Vagina (tissue), 2 donors: ENCODE measurements around the gene MIEF1. TPM values are rescaled to one million over a fixed set of nuclear protein-coding genes. Genes with fewer than 3 reads are reported as not detected.

Source experiments
- DNase-seq, 2 donors: peaks; one replicate each; pipeline ENCODE4 v3.0.0-alpha.2; 2017; ENCODE audit errors: extremely low spot score in 2 of 2
- H3K27ac ChIP-seq: fragments of 200-600 bp; sonication (generic); one replicate; pipeline ENCODE4 v1.5.1; 2019
- H3K27me3 ChIP-seq: fragments of 200-600 bp; sonication (generic); one replicate; pipeline ENCODE4 v1.5.1; 2019
- H3K36me3 ChIP-seq, 2 donors: fragments of 200-600 bp; sonication (generic); one replicate each; pipeline ENCODE4 v1.5.1; 2017 to 2019
- H3K4me1 ChIP-seq: fragments of 200-600 bp; sonication (generic); one replicate; pipeline ENCODE4 v1.5.1; 2019
- H3K4me3 ChIP-seq, 2 donors: fragments of 200-600 bp; sonication (generic); 1 replicate in 1 of 2; 2 replicates in 1 of 2; pipeline ENCODE4 v1.5.1; 2016 to 2019
- H3K9me3 ChIP-seq: fragments of 200-600 bp; sonication (generic); one replicate; pipeline ENCODE4 v1.5.1; 2019
- CTCF ChIP-seq, 3 experiments: fragments of 450-650 bp in 2 of 3; fragments of 200-600 bp in 1 of 3; sonication (generic) in 1 of 3; IDR thresholded peaks; one replicate each; pipeline ENCODE4 v1.5.1; 2017 to 2019; ENCODE audit warnings: antibody characterized with exemption in 3 of 3, mild to moderate bottlenecking in 2 of 3, moderate library complexity in 2 of 3
- POLR2A ChIP-seq, 2 donors: fragments of 450-650 bp; IDR thresholded peaks; one replicate each; pipeline ENCODE4 v1.6.1; 2017; ENCODE audit warnings: antibody characterized with exemption in 2 of 2, mild to moderate bottlenecking in 2 of 2, moderate library complexity in 2 of 2
- POLR2AphosphoS5 ChIP-seq, 2 donors: sonication (generic); formaldehyde crosslinking; IDR thresholded peaks; one replicate each; pipeline ENCODE4 v1.9.0; 2017; ENCODE audit warnings: antibody characterized with exemption in 2 of 2, mild to moderate bottlenecking in 2 of 2, low read depth in 1 of 2; ENCODE audit not compliant: insufficient read depth in 1 of 2
- intact Hi-C: fragments of 100-400 bp; cut with DNase I; formaldehyde crosslinking; loops from one replicate; pipeline ENCODE4 v1.15.1; 2023
- total RNA-seq: library from RNA; depleted of rRNA; stranded (reverse); fragments of >200 nt; gene quantifications from one replicate; pipeline ENCODE4 v1.2.3, GENCODE V29; 2016

MIEF1 gene
- total RNA-seq, 1 donor from 2014 or later = 18.9 TPM

- no peak for TF ChIP-seq POLR2AphosphoS5 (IDR thresholded peaks at IDR 0.05; ENCODE audit: insufficient read depth in 1 of 2, low read depth in 1 of 2)
Measured at GRCh38 chr22:39528080-39528661, 26.1 kb downstream of the MIEF1 start.

DNA sequence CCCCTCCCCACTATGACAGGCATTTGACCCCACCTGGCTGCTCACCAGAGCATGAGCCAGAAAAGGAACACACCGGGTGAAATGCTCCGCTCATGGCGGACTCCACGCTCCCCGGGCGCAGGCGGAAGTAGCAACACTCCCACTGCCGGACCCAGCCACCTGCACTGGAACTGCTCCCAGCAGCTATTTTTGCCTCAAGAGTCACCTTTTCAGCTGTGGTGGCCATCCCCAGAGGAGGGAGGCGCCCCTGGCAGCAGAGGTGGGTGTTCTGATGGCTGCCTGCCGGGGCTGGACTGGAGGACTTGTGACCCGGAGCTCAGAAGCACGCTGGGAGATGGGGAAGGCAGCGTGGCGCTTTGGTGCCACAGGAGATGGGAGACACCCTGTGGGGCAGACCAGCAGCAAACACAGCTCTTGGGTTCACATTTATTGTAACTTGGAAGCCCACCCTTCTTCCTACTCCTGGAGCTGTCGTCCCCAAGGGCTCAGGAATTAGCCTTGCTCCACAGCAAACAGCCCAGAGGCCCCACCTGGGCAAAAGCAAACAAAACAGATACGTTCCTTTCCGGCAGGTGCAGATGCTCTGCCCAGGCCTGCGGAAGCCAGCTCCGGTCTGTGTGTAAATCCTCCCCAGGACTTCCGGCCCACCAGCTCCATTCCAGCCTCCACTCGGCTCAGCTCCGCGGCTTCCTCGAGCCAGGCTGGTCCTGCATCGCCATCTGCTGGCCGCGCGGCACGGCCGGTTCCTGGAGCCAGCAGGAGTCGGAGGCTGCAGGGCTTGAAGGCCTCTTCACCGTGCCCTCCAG, 26.8 kb downstream of the MIEF1 start:
- H3K27me3 ChIP-seq = no peaks in the 10 kb centered on the region
- peak overlapping the region; percentile 9 to 22 for H3K4me3 ChIP-seq
- peak overlapping the region; percentile 66 for H3K27ac ChIP-seq
- no peaks in the 10 kb centered on the region for H3K9me3 ChIP-seq
- no peak for DNase-seq
- H3K4me1 ChIP-seq = peaks cover 79% of the 10 kb centered on the region
- H3K36me3 ChIP-seq = peaks cover 0 to 13% of the 10 kb centered on the region in 2 donors
- intact Hi-C loops = loop anchor here (10.0 kb wide), 1 partner anchor 354 kb away; no protein-coding TSS in a partner anchor
- TF ChIP-seq CTCF (IDR thresholded peaks at IDR 0.05) (peak; percentile 80 to 99 (median 98)), POLR2A (IDR thresholded peaks at IDR 0.05) (peak in 1 of 2 donors; percentile 64), POLR2AphosphoS5 (IDR thresholded peaks at IDR 0.05; ENCODE audit: insufficient read depth in 1 of 2, low read depth in 1 of 2) (peak; percentile 65 to 83)

More at GRCh38 chr22:39528080-39528661, 26.1 kb downstream of the MIEF1 start:
- H3K36me3 ChIP-seq = peaks cover 0 to 15% of the 10 kb centered on the region in 2 donors
- no peak for DNase-seq
- intact Hi-C loops = loop anchor here (10.0 kb wide), 1 partner anchor 353 kb away; no protein-coding TSS in a partner anchor
- H3K27ac ChIP-seq = peak overlapping the region; percentile 66
- H3K27me3 ChIP-seq = no peaks in the 10 kb centered on the region
- H3K4me1 ChIP-seq = peaks cover 86% of the 10 kb centered on the region
- no peaks in the 10 kb centered on the region for H3K9me3 ChIP-seq
- H3K4me3 ChIP-seq = peak overlapping the region in 1 of 2 donors; percentile 1

- peak in 1 of 3 experiments; percentile 49 for TF ChIP-seq CTCF (IDR thresholded peaks at IDR 0.05)
- TF ChIP-seq POLR2A (IDR thresholded peaks at IDR 0.05) = no peak
- TF ChIP-seq POLR2AphosphoS5 (IDR thresholded peaks at IDR 0.05; ENCODE audit: insufficient read depth in 1 of 2, low read depth in 1 of 2) = no peak
- Histone ChIP-seq H3K9me3 (no peaks in the 10 kb centered on the region), H3K27ac (peak overlapping the region; percentile 66), H3K4me3 (peak overlapping the region; percentile 9 to 22), H3K27me3 (no peaks in the 10 kb centered on the region), H3K36me3 (peaks cover 0 to 8% of the 10 kb centered on the region in 2 donors), H3K4me1 (peaks cover 78% of the 10 kb centered on the region)
- no peak for DNase-seq
- intact Hi-C loops = loop anchor here (10.0 kb wide), 1 partner anchor 355 kb away; no protein-coding TSS in a partner anchor
Measured at GRCh38 chr22:39529487-39529851, 27.4 kb downstream of the MIEF1 start.

DNA sequence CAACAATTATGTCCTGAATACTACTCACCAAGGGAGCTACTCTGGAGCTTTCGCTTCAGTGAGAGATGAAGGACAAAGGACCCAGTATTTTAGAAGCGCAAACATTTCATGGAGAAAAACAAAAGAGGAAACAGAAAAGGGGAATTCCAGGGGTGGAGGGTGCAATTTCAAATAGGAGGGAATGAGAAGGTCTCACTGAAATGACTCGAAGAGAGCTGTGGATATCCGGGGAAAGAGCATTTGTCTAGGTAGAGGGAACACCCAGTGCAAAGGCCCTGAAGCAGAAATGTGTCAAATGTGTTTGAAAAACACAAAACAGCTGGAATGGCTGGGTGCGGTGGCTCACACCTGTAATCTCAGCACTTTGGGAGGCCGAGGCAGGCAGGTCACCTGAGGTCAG, 28.0 kb downstream of the MIEF1 start:
- intact Hi-C loops = loop anchor here (10.0 kb wide), 1 partner anchor 815 kb away; the partner anchor contains the start of gene ADSL
- TF ChIP-seq CTCF (IDR thresholded peaks at IDR 0.05) = no peak
- no peak for TF ChIP-seq POLR2AphosphoS5 (IDR thresholded peaks at IDR 0.05; ENCODE audit: insufficient read depth in 1 of 2, low read depth in 1 of 2)
- TF ChIP-seq POLR2A (IDR thresholded peaks at IDR 0.05) = no peak
- no peak for DNase-seq
- Histone ChIP-seq H3K27ac (peak overlapping the region; percentile 66), H3K36me3 (peaks cover 0 to 5% of the 10 kb centered on the region in 2 donors), H3K4me3 (no peak overlapping the region), H3K4me1 (peaks cover 78% of the 10 kb centered on the region), H3K27me3 (no peaks in the 10 kb centered on the region), H3K9me3 (no peaks in the 10 kb centered on the region)

- TF ChIP-seq CTCF (IDR thresholded peaks at IDR 0.05) (no peak), POLR2AphosphoS5 (IDR thresholded peaks at IDR 0.05; ENCODE audit: insufficient read depth in 1 of 2, low read depth in 1 of 2) (no peak), POLR2A (IDR thresholded peaks at IDR 0.05) (no peak)
- Histone ChIP-seq H3K27me3 (no peaks in the 10 kb centered on the region), H3K27ac (peak overlapping the region; percentile 85), H3K9me3 (no peaks in the 10 kb centered on the region), H3K4me1 (peaks cover 74% of the 10 kb centered on the region), H3K36me3 (peaks cover 0 to 5% of the 10 kb centered on the region in 2 donors), H3K4me3 (no peak overlapping the region)
- intact Hi-C loops = loop anchor here (10.0 kb wide), 1 partner anchor 814 kb away; the partner anchor contains the start of gene ADSL
- no peak for DNase-seq
Measured at GRCh38 chr22:39530692-39531331, 28.7 kb downstream of the MIEF1 start.
